Measurements from ENCODE around the gene COX6B2.
"Not testable (repeated sequence)": the region's sequence is repeated elsewhere in the genome, so short reads cannot be mapped to it uniquely, and the experiment has no call there.

Gene COX6B2

GRCh38 chr19:55339105-55339888, 15.2 kb downstream of the COX6B2 start, which contains the start of gene KMT5C:
TSS of gene KMT5C (plus strand) at chr19:55339876. CDS start at chr19:55341937, 2,061 bp downstream.
- H3K36me3 ChIP-seq (ENCODE audit: control insufficient read depth in 2 of 2, insufficient read depth in 2 of 2, low read length in 2 of 2) = peaks cover 4% of the 10 kb centered on the region in 2 donors
- H3K9ac ChIP-seq (ENCODE audit: low read length in 2 of 2) = peak within 1 kb of the TSS; percentile 84 to 88

GRCh38 chr19:55336101-55336500, 18.4 kb downstream of the COX6B2 start:
- Histone ChIP-seq H3K27ac (ENCODE audit: low read length) (no peak overlapping the region), H3K4me3 (ENCODE audit: low read length in 2 of 2) (no peak overlapping the region), H3K9ac (ENCODE audit: low read length in 2 of 2) (no peak overlapping the region), H3K36me3 (ENCODE audit: control insufficient read depth in 2 of 2, insufficient read depth in 2 of 2, low read length in 2 of 2) (no peaks in the 10 kb centered on the region), H3K27me3 (ENCODE audit: control insufficient read depth in 1 of 2, insufficient read depth in 2 of 2, low read length in 2 of 2) (peaks cover 2 to 4% of the 10 kb centered on the region in 2 donors), H3K9me3 (ENCODE audit: control insufficient read depth in 2 of 2, low read length in 2 of 2) (no peaks in the 10 kb centered on the region), H3K4me1 (ENCODE audit: control insufficient read depth, insufficient read depth, low read length) (peaks cover 15% of the 10 kb centered on the region)

More at GRCh38 chr19:55339105-55339888, 15.2 kb downstream of the COX6B2 start, which contains the start of gene KMT5C:
- peak within 1 kb of the TSS; percentile 87 for H3K27ac ChIP-seq (ENCODE audit: low read length)
- peaks cover 21% of the 10 kb centered on the region for H3K4me1 ChIP-seq (ENCODE audit: control insufficient read depth, insufficient read depth, low read length)
- no peaks in the 10 kb centered on the region for H3K9me3 ChIP-seq (ENCODE audit: control insufficient read depth in 2 of 2, low read length in 2 of 2)
- H3K4me3 ChIP-seq (ENCODE audit: low read length in 2 of 2) = peak within 1 kb of the TSS; percentile 86 to 96
- peaks cover 0 to 4% of the 10 kb centered on the region in 2 donors for H3K27me3 ChIP-seq (ENCODE audit: control insufficient read depth in 1 of 2, insufficient read depth in 2 of 2, low read length in 2 of 2)

- H3K4me3 ChIP-seq (ENCODE audit: low read length in 2 of 2) = no peak overlapping the region
- no peak overlapping the region for H3K27ac ChIP-seq (ENCODE audit: low read length)
- H3K9me3 ChIP-seq (ENCODE audit: control insufficient read depth in 2 of 2, low read length in 2 of 2) = no peaks in the 10 kb centered on the region
- peaks cover 2 to 4% of the 10 kb centered on the region in 2 donors for H3K27me3 ChIP-seq (ENCODE audit: control insufficient read depth in 1 of 2, insufficient read depth in 2 of 2, low read length in 2 of 2)
- peaks cover 5% of the 10 kb centered on the region for H3K4me1 ChIP-seq (ENCODE audit: control insufficient read depth, insufficient read depth, low read length)
- no peaks in the 10 kb centered on the region for H3K36me3 ChIP-seq (ENCODE audit: control insufficient read depth in 2 of 2, insufficient read depth in 2 of 2, low read length in 2 of 2)
- no peak overlapping the region for H3K9ac ChIP-seq (ENCODE audit: low read length in 2 of 2)
Observed at GRCh38 chr19:55333870-55334269, 20.6 kb downstream of the COX6B2 start.

- not testable (repeated sequence) for H3K9me3 ChIP-seq (ENCODE audit: control insufficient read depth in 2 of 2, low read length in 2 of 2); H3K4me3 ChIP-seq (ENCODE audit: low read length in 2 of 2); H3K27me3 ChIP-seq (ENCODE audit: control insufficient read depth in 1 of 2, insufficient read depth in 2 of 2, low read length in 2 of 2); H3K4me1 ChIP-seq (ENCODE audit: control insufficient read depth, insufficient read depth, low read length); H3K9ac ChIP-seq (ENCODE audit: low read length in 2 of 2); H3K27ac ChIP-seq (ENCODE audit: low read length); H3K36me3 ChIP-seq (ENCODE audit: control insufficient read depth in 2 of 2, insufficient read depth in 2 of 2, low read length in 2 of 2)
Observed at GRCh38 chr19:55329791-55330190, 24.7 kb downstream of the COX6B2 start.

DNA sequence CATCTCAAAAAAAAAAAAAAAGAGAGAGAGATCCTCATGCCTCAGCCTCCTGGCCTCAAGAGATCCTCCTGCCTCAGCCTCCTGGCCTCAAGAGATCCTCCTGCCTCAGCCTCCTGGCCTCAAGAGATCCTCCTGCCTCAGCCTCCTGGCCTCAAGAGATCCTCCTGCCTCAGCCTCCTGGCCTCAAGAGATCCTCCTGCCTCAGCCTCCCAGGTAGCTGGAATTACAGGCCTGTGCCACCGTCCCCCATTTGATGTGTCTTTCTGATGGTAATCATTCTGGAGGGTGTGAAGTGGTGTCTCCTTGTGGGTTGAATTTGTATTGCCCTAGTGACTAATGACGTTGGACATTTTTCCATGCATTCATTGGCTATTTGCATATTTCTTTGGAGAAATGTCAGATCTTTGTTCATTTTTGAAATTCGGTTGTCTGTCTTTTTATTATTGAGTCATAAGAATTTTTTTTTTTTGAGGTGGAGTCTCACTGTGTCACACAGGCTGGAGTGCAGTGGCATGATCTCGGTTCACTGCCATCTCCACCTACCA, 25.7 kb downstream of the COX6B2 start:
- not testable (repeated sequence) for H3K4me1 ChIP-seq (ENCODE audit: control insufficient read depth, insufficient read depth, low read length); H3K27ac ChIP-seq (ENCODE audit: low read length); H3K36me3 ChIP-seq (ENCODE audit: control insufficient read depth in 2 of 2, insufficient read depth in 2 of 2, low read length in 2 of 2); H3K9ac ChIP-seq (ENCODE audit: low read length in 2 of 2); H3K4me3 ChIP-seq (ENCODE audit: low read length in 2 of 2); H3K9me3 ChIP-seq (ENCODE audit: control insufficient read depth in 2 of 2, low read length in 2 of 2); H3K27me3 ChIP-seq (ENCODE audit: control insufficient read depth in 1 of 2, insufficient read depth in 2 of 2, low read length in 2 of 2)

- H3K9me3 ChIP-seq (ENCODE audit: control insufficient read depth in 2 of 2, low read length in 2 of 2) = no peaks in the 10 kb centered on the region
- no peak within 1 kb of the TSS for H3K4me3 ChIP-seq (ENCODE audit: low read length in 2 of 2)
- no peak within 1 kb of the TSS for H3K9ac ChIP-seq (ENCODE audit: low read length in 2 of 2)
- H3K4me1 ChIP-seq (ENCODE audit: control insufficient read depth, insufficient read depth, low read length) = no peaks in the 10 kb centered on the region
- no peak within 1 kb of the TSS for H3K27ac ChIP-seq (ENCODE audit: low read length)
- H3K27me3 ChIP-seq (ENCODE audit: control insufficient read depth in 1 of 2, insufficient read depth in 2 of 2, low read length in 2 of 2) = peaks cover 5 to 7% of the 10 kb centered on the region in 2 donors
- no peaks in the 10 kb centered on the region for H3K36me3 ChIP-seq (ENCODE audit: control insufficient read depth in 2 of 2, insufficient read depth in 2 of 2, low read length in 2 of 2)
Observed at GRCh38 chr19:55325172-55325571, 29.3 kb downstream of the COX6B2 start, which contains the start of gene TMEM150B. TSS of gene TMEM150B (minus strand) at chr19:55325341. CDS start at chr19:55321036, 4,305 bp downstream.

DNA sequence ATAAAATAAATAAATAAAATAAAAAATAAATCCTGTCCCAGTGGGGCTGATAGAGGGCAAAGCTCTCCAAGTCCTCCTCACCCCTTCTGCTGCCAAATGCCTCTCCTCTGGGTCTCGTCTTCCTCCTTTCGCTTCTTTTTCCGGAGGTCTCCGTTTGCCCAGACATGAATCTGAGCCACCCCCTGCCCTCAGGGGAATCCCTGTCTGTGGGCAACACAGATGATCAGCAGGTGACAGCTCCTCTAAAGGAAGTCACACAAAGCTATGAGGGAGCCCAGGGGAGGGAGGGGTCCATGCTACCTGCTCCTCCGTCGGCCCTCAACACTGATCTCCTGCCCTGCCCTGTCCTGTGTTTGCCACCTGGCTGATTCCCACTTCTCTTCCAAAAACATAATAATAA, 29.9 kb downstream of the COX6B2 start:
- no peaks in the 10 kb centered on the region for H3K4me1 ChIP-seq (ENCODE audit: control insufficient read depth, insufficient read depth, low read length)
- H3K27ac ChIP-seq (ENCODE audit: low read length) = no peak overlapping the region
- no peak overlapping the region for H3K4me3 ChIP-seq (ENCODE audit: low read length in 2 of 2)
- H3K27me3 ChIP-seq (ENCODE audit: control insufficient read depth in 1 of 2, insufficient read depth in 2 of 2, low read length in 2 of 2) = peaks cover 6 to 7% of the 10 kb centered on the region in 2 donors
- no peaks in the 10 kb centered on the region for H3K9me3 ChIP-seq (ENCODE audit: control insufficient read depth in 2 of 2, low read length in 2 of 2)
- H3K36me3 ChIP-seq (ENCODE audit: control insufficient read depth in 2 of 2, insufficient read depth in 2 of 2, low read length in 2 of 2) = no peaks in the 10 kb centered on the region
- no peak overlapping the region for H3K9ac ChIP-seq (ENCODE audit: low read length in 2 of 2)

DNA sequence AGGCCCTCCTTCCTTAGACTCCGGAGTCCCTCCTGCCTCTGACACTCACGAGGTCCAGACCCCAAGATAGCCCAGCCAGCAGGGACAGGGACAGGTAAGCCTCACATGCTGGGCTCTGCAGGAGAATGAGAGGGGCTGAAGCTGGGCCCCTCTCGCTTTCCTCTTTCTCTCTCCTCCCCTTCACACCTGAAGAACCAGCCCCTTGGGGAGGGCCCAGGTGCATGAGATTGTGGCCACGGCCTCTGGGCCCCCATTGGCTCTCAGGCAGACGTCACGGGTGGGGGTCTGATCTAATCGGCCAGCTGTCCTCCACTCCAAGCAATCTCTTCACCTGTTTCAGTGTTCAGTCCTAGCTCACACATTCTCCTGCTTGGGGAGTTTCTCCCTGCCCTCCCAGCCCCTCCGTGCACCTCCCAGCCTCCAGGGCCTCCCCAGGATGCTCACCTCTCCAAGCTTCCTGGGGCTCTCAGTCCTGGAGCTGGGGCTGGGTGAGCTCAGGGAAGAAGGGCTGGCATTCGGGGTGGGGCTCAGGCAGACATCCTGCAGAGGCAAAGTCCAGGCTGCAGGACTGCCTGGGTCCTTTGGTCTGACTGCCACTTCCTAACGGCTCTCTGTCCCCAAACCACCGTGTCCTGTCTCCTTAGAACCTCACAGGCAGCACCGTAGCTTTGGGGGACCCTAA, 32.2 kb downstream of the COX6B2 start:
- Histone ChIP-seq H3K27ac (ENCODE audit: low read length) (no peak overlapping the region), H3K9me3 (ENCODE audit: control insufficient read depth in 2 of 2, low read length in 2 of 2) (no peaks in the 10 kb centered on the region), H3K36me3 (ENCODE audit: control insufficient read depth in 2 of 2, insufficient read depth in 2 of 2, low read length in 2 of 2) (no peaks in the 10 kb centered on the region), H3K4me1 (ENCODE audit: control insufficient read depth, insufficient read depth, low read length) (no peaks in the 10 kb centered on the region), H3K4me3 (ENCODE audit: low read length in 2 of 2) (no peak overlapping the region), H3K9ac (ENCODE audit: low read length in 2 of 2) (no peak overlapping the region), H3K27me3 (ENCODE audit: control insufficient read depth in 1 of 2, insufficient read depth in 2 of 2, low read length in 2 of 2) (peaks cover 6 to 7% of the 10 kb centered on the region in 2 donors)

DNA sequence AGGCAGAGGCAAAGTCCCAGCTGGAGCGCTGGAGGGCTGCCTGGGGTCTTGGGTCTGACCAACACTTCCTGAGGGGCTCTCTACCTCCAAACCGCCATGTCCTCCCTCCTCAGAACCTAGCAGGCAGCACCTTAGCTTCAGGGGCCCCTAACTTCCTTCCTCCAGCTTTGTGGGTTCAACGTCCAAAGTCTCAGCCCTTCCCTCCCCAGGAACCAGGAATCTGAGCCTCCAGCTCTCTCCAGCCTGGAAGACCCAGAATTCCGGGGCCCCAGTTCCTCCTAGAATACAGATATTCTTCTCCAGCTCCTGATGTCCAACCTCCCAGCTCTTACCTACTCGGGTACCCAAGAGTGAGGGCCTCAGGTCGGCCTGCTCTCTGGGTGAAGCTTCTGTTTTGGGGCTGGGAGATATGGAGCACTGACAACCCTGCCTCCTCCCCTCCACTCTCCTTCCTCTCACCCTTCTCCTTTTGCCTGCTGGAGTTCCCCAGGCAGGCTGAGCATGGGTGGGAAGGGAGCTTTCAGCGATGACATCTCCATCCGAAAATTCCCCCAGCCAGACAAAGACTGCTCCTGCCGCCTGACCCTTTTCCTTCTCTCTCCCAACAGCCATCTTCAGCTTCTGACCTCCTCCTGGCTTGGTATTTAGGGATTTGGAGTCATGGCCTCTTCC, 32.9 kb downstream of the COX6B2 start:
- Histone ChIP-seq H3K27me3 (ENCODE audit: control insufficient read depth in 1 of 2, insufficient read depth in 2 of 2, low read length in 2 of 2) (peaks cover 6 to 7% of the 10 kb centered on the region in 2 donors), H3K27ac (ENCODE audit: low read length) (no peak overlapping the region), H3K9ac (ENCODE audit: low read length in 2 of 2) (no peak overlapping the region), H3K4me3 (ENCODE audit: low read length in 2 of 2) (no peak overlapping the region), H3K9me3 (ENCODE audit: control insufficient read depth in 2 of 2, low read length in 2 of 2) (no peaks in the 10 kb centered on the region), H3K36me3 (ENCODE audit: control insufficient read depth in 2 of 2, insufficient read depth in 2 of 2, low read length in 2 of 2) (no peaks in the 10 kb centered on the region), H3K4me1 (ENCODE audit: control insufficient read depth, insufficient read depth, low read length) (no peaks in the 10 kb centered on the region)

- Histone ChIP-seq H3K27ac (ENCODE audit: low read length) (no peak overlapping the region), H3K9ac (ENCODE audit: low read length in 2 of 2) (no peak overlapping the region), H3K27me3 (ENCODE audit: control insufficient read depth in 1 of 2, insufficient read depth in 2 of 2, low read length in 2 of 2) (peaks cover 6 to 7% of the 10 kb centered on the region in 2 donors), H3K4me1 (ENCODE audit: control insufficient read depth, insufficient read depth, low read length) (no peaks in the 10 kb centered on the region), H3K36me3 (ENCODE audit: control insufficient read depth in 2 of 2, insufficient read depth in 2 of 2, low read length in 2 of 2) (no peaks in the 10 kb centered on the region), H3K4me3 (ENCODE audit: low read length in 2 of 2) (no peak overlapping the region), H3K9me3 (ENCODE audit: control insufficient read depth in 2 of 2, low read length in 2 of 2) (peaks cover 0 to 3% of the 10 kb centered on the region in 2 donors)
Observed at GRCh38 chr19:55320844-55321419, 33.6 kb downstream of the COX6B2 start.
